Thyroid gland (tissue), 4 donors: Measurements from ENCODE around the gene ATP6V0A1.
A peak's percentile ranks its signal among the peaks of the same experiment; 100 is the strongest.

Source experiments
- CTCF ChIP-seq, 6 experiments: fragments of 200-600 bp in 3 of 6; fragments of 450-650 bp in 3 of 6; sonication (generic) in 3 of 6; IDR thresholded peaks; one replicate each; pipeline ENCODE4 v1.5.1; 2016 to 2019; ENCODE audit warnings: antibody characterized with exemption in 6 of 6, mild to moderate bottlenecking in 2 of 6, inconsistent platforms in 1 of 6, moderate library complexity in 1 of 6
- POLR2A ChIP-seq, 2 donors: fragments of 450-650 bp; IDR thresholded peaks; one replicate each; pipeline ENCODE4 v1.6.1; 2017; ENCODE audit warnings: antibody characterized with exemption in 2 of 2, mild to moderate bottlenecking in 2 of 2, moderate library complexity in 1 of 2

- TF ChIP-seq CTCF (IDR thresholded peaks at IDR 0.05) (no peak), POLR2A (IDR thresholded peaks at IDR 0.05) (peak in 1 of 2 donors; percentile 20)
Observed at GRCh38 chr17:42409523-42410318, 49.0 kb upstream of the ATP6V0A1 start.
